ENCODE results near the gene APOL5.
"Not testable (repeated sequence)": the region's sequence is repeated elsewhere in the genome, so short reads cannot be mapped to it uniquely, and the experiment has no call there.

The APOL5 gene

GRCh38 chr22:35712672-35713071, 5.0 kb upstream of the APOL5 start:
- no peak for DNase-seq

- no peak for DNase-seq
These were observed 1.7 kb downstream of the APOL5 start for GRCh38 chr22:35719212-35719875.

- no peak for DNase-seq
These were observed 4.3 kb downstream of the APOL5 start for GRCh38 chr22:35721960-35722359.

DNA sequence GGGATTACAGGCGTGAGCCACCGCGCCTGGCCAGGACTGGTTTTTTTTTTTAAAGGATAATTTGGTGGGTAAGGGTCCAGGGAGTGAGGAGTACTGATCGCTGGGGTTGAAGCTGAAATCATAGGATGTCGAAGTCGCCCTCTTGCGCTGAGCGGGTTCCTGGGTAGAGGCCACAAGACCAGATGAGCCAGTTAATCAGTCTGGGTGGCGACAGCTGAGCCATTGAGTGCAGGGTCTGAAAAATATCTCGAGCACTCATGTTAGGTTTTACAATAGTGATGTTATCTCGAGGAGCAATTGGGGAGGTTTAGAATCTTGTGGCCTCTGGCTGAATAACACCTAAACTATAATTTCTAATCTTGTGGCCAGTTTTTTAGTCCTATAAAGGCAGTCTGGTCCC, 7.8 kb downstream of the APOL5 start:
- DNase-seq, result no peak

- DNase-seq, result no peak
These were observed 8.7 kb downstream of the APOL5 start for GRCh38 chr22:35726398-35726797.

DNA sequence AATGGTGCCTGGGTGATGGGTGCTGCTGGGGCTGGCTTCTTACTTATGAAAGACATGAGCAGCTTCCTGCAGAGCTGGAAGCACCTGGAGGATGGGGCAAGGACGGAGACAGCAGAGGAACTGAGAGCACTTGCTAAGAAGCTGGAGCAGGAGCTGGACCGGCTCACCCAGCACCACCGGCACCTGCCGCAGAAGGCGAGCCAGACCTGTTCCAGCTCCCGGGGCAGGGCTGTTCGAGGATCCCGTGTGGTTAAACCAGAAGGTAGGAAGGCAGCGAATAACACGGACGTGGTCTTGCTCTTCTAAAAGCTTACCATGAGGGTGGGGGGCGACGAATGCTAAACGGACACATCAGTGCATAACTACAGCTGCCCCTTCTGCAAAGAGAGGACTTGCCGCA, 9.3 kb downstream of the APOL5 start:
- DNase-seq, result no peak

DNA sequence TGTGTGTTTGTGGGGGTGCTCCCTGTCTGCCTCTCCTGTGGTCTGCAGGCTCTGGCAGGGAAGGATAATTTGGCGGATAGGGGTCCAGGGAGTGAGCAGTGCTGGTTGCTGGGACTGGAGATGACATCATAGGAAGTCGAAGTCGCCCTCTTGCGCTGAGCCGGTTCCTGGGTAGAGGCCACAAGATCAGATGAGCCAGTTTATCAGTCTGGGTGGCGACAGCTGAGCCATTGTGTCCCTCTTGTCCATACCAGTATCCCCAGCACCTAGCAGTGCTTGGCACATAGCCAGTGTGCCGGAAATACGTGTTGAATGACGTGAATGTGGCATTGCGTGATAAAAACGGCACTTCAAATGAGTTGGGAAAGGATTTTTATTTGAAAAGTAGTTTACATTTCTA, 9.8 kb downstream of the APOL5 start:
- no peak for DNase-seq

DNA sequence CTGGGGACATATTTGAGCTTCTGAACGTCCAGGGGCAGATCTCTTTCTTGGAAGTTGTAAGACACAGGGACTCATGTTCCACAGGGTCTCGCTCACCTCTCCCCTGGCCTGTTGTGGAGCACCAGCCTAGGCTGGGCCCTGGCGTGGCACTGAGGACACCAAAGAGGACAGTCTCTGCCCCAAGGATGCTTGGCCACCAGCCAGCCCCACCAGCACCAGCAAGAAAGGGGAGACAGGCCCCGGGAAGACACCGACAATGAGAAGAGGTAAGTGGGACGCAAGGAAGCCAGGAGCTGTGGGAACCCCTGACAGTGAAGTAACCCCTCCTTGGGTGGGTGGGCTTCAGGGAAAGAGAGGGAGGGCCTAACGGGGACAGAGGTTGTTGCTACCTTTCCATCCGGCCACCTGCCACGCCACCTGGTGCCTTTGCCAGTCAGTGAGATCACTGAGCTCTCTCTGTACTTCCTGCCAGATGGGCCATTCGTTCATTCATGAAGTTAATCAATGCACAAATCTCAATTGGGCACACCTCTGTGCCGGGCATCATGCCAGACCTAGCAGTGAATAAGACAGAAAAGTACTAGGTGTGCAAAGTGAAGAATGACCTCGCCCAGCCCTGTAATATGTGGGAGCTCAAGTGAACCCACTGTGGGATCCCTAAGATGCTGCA, 11.1 kb downstream of the APOL5 start:
- DNase-seq, result no peak

DNA sequence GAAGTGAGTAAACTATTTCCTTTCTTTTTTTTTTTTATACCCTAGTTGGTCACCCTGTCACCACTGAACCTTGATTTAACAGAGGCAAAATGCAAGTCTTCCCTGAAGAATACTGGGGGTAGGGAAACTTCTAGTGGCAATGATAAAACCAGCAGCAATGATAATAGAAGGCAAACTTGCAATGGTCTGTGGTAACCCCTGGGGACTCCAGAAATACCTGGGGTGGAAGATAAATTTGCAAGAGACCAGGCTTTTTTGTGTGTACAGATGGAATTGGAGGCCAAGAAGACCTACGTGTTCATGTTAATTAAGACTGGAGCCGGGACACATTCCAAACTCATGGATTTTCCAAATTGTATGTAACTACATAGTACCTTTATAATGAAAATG, 11.6 kb downstream of the APOL5 start:
- no peak for DNase-seq

- no peak for DNase-seq
These were observed 13.6 kb downstream of the APOL5 start for GRCh38 chr22:35731321-35731720.

DNA sequence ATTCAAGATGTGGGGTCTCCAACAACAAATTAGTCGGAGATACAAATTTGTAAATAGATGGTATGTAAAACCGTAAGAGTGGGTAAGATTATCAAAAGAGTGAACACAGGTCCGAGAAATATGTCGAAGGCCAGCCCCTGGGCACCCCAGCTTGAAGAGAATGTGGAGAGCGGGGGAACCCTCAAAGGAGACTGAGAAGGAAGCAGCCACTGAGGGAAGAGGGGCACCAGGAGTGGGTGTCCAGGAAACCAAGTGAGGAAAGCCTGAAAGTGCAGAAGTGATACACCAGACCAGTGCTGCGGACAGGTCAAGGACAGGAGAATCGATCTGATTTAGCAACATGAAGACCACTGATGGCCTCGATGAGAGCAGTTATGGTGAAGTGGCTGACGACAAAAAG, 14.4 kb downstream of the APOL5 start:
- DNase-seq, result no peak

DNA sequence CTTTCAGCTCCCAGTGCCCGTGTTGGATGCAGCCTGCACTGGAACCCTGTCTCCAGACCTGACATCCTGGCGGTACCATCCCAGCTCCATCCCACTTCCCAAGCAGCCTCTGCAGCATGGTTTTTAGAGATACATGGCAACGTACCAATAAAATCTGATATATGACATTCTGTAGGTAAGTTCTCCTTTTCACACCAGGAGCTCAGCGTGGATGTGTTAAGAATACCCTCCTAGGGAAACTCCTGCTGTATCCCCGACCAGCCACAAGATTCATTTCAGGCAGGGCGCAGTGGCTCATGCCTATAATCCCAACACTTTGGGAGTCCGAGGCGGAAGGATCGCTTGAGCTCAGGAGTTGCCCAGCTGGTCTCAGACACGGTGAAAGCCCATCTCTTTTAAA, 15.4 kb downstream of the APOL5 start:
- no peak for DNase-seq

DNA sequence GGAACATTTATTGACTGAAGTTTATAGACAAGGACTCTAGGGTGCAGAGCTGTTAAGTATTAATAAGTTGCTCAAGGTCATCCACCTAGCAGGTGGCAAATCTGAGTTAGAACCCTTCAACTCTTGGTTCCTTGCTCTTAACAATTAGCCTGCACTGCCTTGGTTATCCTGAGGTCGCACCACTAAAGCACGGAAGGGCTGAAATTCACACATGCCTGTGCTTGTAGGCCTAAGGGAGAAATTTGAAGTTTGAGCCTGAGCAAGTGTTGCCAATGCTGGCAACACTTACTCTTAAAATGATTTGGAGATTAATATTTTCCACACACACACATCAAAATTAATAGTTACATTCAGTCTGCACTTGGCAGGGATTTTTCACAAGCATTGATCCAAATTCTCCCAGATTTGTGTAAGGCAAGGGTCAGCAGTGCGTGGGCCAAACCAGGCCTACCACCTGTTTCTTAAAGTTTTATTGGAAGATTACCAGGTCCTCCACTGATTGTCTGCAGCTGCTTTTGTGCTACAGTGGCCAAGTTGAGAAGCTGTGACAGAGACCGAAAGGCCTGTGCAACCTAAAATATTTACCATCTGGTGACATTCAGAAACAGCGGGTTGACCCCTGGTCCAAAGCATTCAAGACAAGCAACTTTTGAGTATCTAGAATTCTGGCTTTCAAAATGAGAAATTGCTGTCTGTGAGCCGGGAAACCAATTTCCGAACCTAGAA, 16.3 kb downstream of the APOL5 start:
- no peak for DNase-seq

DNA sequence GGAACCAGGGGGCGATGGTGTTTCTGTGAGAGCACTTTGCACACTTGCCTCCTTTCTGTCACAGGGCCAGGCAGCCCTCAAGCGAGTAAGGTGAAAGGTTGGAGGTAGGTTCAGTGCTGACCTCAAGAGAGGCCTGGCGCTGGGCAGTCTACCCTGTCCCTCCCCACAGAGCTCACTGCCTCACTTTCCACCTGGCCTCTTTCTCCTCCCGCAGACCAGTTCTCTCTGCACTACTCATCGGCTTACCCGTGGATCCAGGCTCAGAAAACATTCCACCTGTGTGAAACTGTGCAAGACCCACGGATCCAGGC, 16.8 kb downstream of the APOL5 start:
- DNase-seq, result no peak

DNA sequence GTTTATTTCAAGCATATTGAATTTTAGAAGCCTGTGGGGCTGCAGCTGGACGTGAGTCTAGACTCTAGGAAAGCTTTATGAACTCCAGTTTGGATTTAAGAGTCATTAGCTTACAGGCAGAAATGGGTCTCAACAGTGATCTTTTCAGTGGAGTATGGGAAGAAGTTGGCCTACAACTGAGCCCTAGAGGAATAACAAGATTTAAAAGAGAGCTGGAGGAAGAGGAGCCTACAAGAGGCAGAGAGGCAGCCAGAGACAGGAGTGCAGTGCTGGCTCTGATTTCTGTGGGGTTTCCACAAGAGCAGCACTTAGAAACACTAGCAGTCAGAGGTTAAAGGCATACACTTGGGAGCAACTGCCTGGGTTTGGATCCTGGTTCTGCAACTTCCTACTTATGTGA, 17.9 kb downstream of the APOL5 start:
- no peak for DNase-seq

DNA sequence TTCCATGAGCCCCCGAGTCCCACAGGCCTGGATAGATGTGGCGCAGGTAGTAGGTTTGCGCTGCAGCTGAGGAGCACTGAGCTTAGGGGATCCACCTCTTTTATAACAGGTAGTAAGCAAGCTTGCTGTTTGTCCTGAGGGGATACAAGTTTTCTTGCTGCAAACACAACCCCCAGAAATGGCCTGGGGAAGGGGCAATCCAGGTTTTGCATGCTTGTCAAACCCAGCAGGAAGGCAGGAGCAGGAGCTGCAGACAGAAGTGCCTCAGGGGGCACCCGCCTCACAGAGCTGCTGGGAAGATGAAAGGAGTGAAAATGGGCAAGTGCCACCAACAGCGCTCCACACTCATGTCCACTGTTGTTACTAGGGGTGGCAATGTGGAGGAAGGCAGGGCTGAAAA, 18.5 kb downstream of the APOL5 start:
- no peak for DNase-seq

GRCh38 chr22:35736701-35737100, 19.0 kb downstream of the APOL5 start:
- no peak for DNase-seq

GRCh38 chr22:35737886-35738285, 20.2 kb downstream of the APOL5 start:
- not testable (repeated sequence) for DNase-seq

GRCh38 chr22:35739076-35739930, 21.6 kb downstream of the APOL5 start:
- DNase-seq, result no peak

GRCh38 chr22:35739931-35740380, 22.3 kb downstream of the APOL5 start:
- no peak for DNase-seq

DNA sequence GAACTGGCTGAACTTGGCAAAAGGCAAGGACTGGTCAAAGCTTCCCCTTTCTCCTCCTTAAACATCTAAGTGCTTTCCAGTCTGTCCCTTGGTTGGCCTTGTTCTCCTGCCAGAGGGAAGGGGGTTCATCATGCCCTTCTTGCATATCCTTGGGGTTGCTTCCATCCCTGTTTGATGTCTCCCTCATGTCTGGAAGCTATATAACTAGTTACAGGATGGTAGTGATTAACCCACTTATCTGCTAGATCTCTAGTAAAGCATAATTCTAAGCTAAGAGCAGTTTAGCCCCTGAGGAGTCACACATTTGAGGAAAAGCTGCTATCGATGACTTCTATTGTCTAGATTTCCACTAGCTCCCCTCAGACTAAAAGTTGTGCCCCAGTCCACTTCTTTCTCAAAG, 22.9 kb downstream of the APOL5 start:
- no peak for DNase-seq

- no peak for DNase-seq
These were observed 24.8 kb downstream of the APOL5 start for GRCh38 chr22:35742342-35743100.

All from DMS79 (cell line).